Measurements from ENCODE around the gene PTPN12.

DNA sequence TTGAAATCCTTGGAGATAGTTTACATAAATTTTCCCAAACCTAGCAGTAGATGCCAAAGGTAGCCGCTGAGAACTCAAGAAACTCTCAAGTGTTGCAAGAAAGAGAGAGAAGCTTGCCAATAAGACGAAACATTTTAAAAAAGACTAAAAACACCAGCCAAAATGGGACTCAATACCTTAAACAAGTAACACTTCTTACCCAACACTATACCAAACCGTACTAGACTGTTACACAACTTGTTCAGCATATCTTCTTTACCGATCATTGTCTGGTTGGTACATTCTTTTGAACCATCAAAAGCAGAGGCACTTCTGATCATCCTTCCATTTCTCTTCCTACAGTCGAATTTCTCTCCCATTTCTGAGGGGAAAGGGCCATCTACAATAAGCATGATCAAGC lies 4.8 kb upstream of the PTPN12 start:
- TF ChIP-seq, protein P1, sequence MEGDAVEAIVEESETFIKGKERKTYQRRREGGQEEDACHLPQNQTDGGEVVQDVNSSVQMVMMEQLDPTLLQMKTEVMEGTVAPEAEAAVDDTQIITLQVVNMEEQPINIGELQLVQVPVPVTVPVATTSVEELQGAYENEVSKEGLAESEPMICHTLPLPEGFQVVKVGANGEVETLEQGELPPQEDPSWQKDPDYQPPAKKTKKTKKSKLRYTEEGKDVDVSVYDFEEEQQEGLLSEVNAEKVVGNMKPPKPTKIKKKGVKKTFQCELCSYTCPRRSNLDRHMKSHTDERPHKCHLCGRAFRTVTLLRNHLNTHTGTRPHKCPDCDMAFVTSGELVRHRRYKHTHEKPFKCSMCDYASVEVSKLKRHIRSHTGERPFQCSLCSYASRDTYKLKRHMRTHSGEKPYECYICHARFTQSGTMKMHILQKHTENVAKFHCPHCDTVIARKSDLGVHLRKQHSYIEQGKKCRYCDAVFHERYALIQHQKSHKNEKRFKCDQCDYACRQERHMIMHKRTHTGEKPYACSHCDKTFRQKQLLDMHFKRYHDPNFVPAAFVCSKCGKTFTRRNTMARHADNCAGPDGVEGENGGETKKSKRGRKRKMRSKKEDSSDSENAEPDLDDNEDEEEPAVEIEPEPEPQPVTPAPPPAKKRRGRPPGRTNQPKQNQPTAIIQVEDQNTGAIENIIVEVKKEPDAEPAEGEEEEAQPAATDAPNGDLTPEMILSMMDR (IDR thresholded peaks at IDR 0.05): no peak
- no peak for TF ChIP-seq POLR2A (IDR thresholded peaks at IDR 0.05)
